Tibial nerve (tissue), 4 donors: ENCODE measurements around the gene SAMHD1. TPM values are rescaled to one million over a fixed set of nuclear protein-coding genes. Genes with fewer than 3 reads are reported as not detected.

ENCODE experiments used
- DNase-seq, 2 donors: peaks; one replicate each; pipeline ENCODE4 v3.0.0-alpha.2; 2019; ENCODE audit warnings: low spot score in 2 of 2
- H3K27ac ChIP-seq, 4 donors: fragments of 200-600 bp; sonication (generic) in 3 of 4; one replicate each; pipeline ENCODE4 v1.5.1; 2017 to 2019; ENCODE audit warnings: mild to moderate bottlenecking in 1 of 4
- H3K27me3 ChIP-seq, 2 donors: fragments of 200-600 bp; sonication (generic) in 1 of 2; one replicate each; pipeline versions ENCODE4 v1.5.1 to v1.6.0; 2017 to 2019
- H3K36me3 ChIP-seq, 3 donors: fragments of 200-600 bp; sonication (generic); one replicate each; pipeline ENCODE4 v1.5.1; 2018 to 2019
- H3K4me1 ChIP-seq, 4 donors: fragments of 200-600 bp; sonication (generic) in 3 of 4; one replicate each; pipeline ENCODE4 v1.5.1; 2017 to 2019
- H3K4me3 ChIP-seq, 4 donors: fragments of 200-600 bp; sonication (generic) in 3 of 4; one replicate each; pipeline ENCODE4 v1.5.1; 2017 to 2019; ENCODE audit warnings: mild to moderate bottlenecking in 1 of 4, moderate library complexity in 1 of 4
- H3K9me3 ChIP-seq, 4 donors: fragments of 200-600 bp; sonication (generic) in 3 of 4; one replicate each; pipeline ENCODE4 v1.5.1; 2017 to 2019
- CTCF ChIP-seq, 5 experiments: fragments of 200-600 bp in 3 of 5; fragments of 450-650 bp in 2 of 5; sonication (generic) in 3 of 5; IDR thresholded peaks; one replicate each; pipeline ENCODE4 v1.5.1; 2016 to 2019; ENCODE audit warnings: antibody characterized with exemption in 5 of 5, mild to moderate bottlenecking in 3 of 5, moderate library complexity in 2 of 5
- EP300 ChIP-seq, 2 donors: sonication (generic); formaldehyde crosslinking; IDR thresholded peaks; one replicate each; pipeline ENCODE4 v1.6.1; 2017; ENCODE audit warnings: antibody characterized with exemption in 2 of 2, mild to moderate bottlenecking in 1 of 2
- POLR2A ChIP-seq, 2 donors: fragments of 450-650 bp; IDR thresholded peaks; one replicate each; pipeline ENCODE4 v1.6.1; 2017; ENCODE audit warnings: antibody characterized with exemption in 2 of 2, mild to moderate bottlenecking in 2 of 2, moderate library complexity in 2 of 2
- WGBS, 2 donors: methylation state at CpG; one replicate each; pipeline ENCODE4 v1.1.5; 2018; 5-methylcytosine and 5-hydroxymethylcytosine counted together
- total RNA-seq, 4 donors: library from RNA; depleted of rRNA; stranded (reverse); fragments of >200 nt; gene quantifications; one replicate each; pipeline ENCODE4 v1.1.0, GENCODE V29; 2016

Gene SAMHD1
- total RNA-seq, 4 donors from 2014 or later: 466 to 595 (median 566) TPM

GRCh38 chr20:36883977-36884535 lies 67.5 kb downstream of the SAMHD1 start:
- no peaks in the 10 kb centered on the region for H3K9me3 ChIP-seq
- WGBS, 2 donors: 76 to 87% methylated on average over 6 of the region's 6 CpGs
- H3K4me3 ChIP-seq: no peak overlapping the region
- TF ChIP-seq CTCF (IDR thresholded peaks at IDR 0.05) (no peak), POLR2A (IDR thresholded peaks at IDR 0.05) (no peak), EP300 (IDR thresholded peaks at IDR 0.05) (no peak)
- H3K36me3 ChIP-seq: peaks cover 0 to 4% (median 0%) of the 10 kb centered on the region in 3 donors
- H3K27me3 ChIP-seq: no peaks in the 10 kb centered on the region
- H3K4me1 ChIP-seq: peaks cover 0 to 22% (median 7%) of the 10 kb centered on the region in 4 donors
- DNase-seq: no peak
- H3K27ac ChIP-seq: no peak overlapping the region

- Histone ChIP-seq H3K9me3 (no peaks in the 10 kb centered on the region), H3K27me3 (no peaks in the 10 kb centered on the region), H3K27ac (no peak overlapping the region), H3K4me1 (peaks cover 0 to 7% (median 2%) of the 10 kb centered on the region in 4 donors), H3K36me3 (no peaks in the 10 kb centered on the region), H3K4me3 (no peak overlapping the region)
- WGBS, 2 donors: 73 to 74% methylated on average over 4 of the region's 4 CpGs
- TF ChIP-seq POLR2A (IDR thresholded peaks at IDR 0.05): no peak
- TF ChIP-seq CTCF (IDR thresholded peaks at IDR 0.05): no peak
- no peak for DNase-seq
These were observed 69.6 kb downstream of the SAMHD1 start for GRCh38 chr20:36881888-36882287.

- no peaks in the 10 kb centered on the region for H3K36me3 ChIP-seq
- WGBS, 2 donors: 88 to 90% methylated on average over 16 of the region's 16 CpGs
- no peaks in the 10 kb centered on the region for H3K9me3 ChIP-seq
- H3K4me1 ChIP-seq: peaks cover 0 to 4% (median 0%) of the 10 kb centered on the region in 4 donors
- DNase-seq: no peak
- TF ChIP-seq POLR2A (IDR thresholded peaks at IDR 0.05) (no peak), EP300 (IDR thresholded peaks at IDR 0.05) (no peak), CTCF (IDR thresholded peaks at IDR 0.05) (no peak)
- H3K27ac ChIP-seq: no peak overlapping the region
- H3K27me3 ChIP-seq: no peaks in the 10 kb centered on the region
- no peak overlapping the region for H3K4me3 ChIP-seq
These were observed 70.2 kb downstream of the SAMHD1 start for GRCh38 chr20:36881331-36881730.

GRCh38 chr20:36880741-36881250 lies 70.7 kb downstream of the SAMHD1 start:
- WGBS, 2 donors: 87 to 95% methylated on average over 9 to 11 of the region's 11 CpGs
- no peak overlapping the region for H3K27ac ChIP-seq
- H3K36me3 ChIP-seq: no peaks in the 10 kb centered on the region
- peaks cover 0 to 4% (median 0%) of the 10 kb centered on the region in 4 donors for H3K4me1 ChIP-seq
- H3K27me3 ChIP-seq: no peaks in the 10 kb centered on the region
- no peak overlapping the region for H3K4me3 ChIP-seq
- no peaks in the 10 kb centered on the region for H3K9me3 ChIP-seq
- TF ChIP-seq EP300 (IDR thresholded peaks at IDR 0.05): no peak
- DNase-seq: no peak

- Histone ChIP-seq H3K9me3 (no peaks in the 10 kb centered on the region), H3K4me1 (no peaks in the 10 kb centered on the region), H3K4me3 (no peak overlapping the region), H3K27ac (no peak overlapping the region), H3K36me3 (no peaks in the 10 kb centered on the region), H3K27me3 (no peaks in the 10 kb centered on the region)
- no peak for TF ChIP-seq POLR2A (IDR thresholded peaks at IDR 0.05)
- TF ChIP-seq EP300 (IDR thresholded peaks at IDR 0.05): no peak
- TF ChIP-seq CTCF (IDR thresholded peaks at IDR 0.05): no peak
- DNase-seq: no peak
- 80 to 91% methylated on average over 9 to 10 of the region's 10 CpGs for WGBS, 2 donors
These were observed 72.6 kb downstream of the SAMHD1 start for GRCh38 chr20:36878941-36879340.
